ENCODE results near the gene TNNT2. TPM values are rescaled to one million over a fixed set of nuclear protein-coding genes. Genes with fewer than 3 reads are reported as not detected.

Gene TNNT2
- total and polyA plus RNA-seq, 2 donors (not counting 1 experiment from before 2014, with no cell fraction given), result not detected

DNA sequence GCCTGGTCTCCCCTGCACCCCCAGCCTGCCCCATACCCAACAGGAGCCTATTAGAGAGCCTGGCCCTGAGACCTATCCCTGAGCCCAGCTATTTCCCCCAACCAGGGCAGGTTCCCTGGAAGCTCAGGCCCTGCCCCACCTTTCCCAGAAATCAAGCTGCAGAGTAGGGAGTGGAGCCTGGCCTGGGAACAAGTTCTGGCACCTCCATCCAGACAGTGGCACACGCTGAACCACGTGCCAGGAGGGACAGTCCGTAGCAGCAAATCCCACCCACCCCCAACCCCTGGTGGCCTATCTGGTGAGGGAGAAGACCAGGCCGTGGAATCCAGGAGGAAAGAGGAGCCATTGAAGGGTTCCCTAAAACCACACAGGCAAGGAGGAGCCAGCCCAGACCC, 22.6 kb downstream of the TNNT2 start:
- TF ChIP-seq, protein P1, sequence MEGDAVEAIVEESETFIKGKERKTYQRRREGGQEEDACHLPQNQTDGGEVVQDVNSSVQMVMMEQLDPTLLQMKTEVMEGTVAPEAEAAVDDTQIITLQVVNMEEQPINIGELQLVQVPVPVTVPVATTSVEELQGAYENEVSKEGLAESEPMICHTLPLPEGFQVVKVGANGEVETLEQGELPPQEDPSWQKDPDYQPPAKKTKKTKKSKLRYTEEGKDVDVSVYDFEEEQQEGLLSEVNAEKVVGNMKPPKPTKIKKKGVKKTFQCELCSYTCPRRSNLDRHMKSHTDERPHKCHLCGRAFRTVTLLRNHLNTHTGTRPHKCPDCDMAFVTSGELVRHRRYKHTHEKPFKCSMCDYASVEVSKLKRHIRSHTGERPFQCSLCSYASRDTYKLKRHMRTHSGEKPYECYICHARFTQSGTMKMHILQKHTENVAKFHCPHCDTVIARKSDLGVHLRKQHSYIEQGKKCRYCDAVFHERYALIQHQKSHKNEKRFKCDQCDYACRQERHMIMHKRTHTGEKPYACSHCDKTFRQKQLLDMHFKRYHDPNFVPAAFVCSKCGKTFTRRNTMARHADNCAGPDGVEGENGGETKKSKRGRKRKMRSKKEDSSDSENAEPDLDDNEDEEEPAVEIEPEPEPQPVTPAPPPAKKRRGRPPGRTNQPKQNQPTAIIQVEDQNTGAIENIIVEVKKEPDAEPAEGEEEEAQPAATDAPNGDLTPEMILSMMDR (IDR thresholded peaks at IDR 0.05), result no peak
- no peak for TF ChIP-seq EZH2 (IDR thresholded peaks at IDR 0.05; ENCODE audit: borderline replicate concordance, insufficient read depth, low read depth, low read length, poor library complexity, severe bottlenecking)
- H3K4me2 ChIP-seq (replicated peaks; ENCODE audit: low read depth, low read length, poor library complexity, severe bottlenecking), result no peak overlapping the region
- no peaks in the 10 kb centered on the region for H3K9me3 ChIP-seq (ENCODE audit: control extremely low read depth in 1 of 3, control insufficient read depth in 2 of 3, insufficient read depth in 1 of 3, low read length in 2 of 3)
- Mint-ChIP-seq H3K27ac (no peak overlapping the region), H3K4me1 (no peaks in the 10 kb centered on the region), H3K4me3 (no peak overlapping the region), H3K9me3 (ENCODE audit: insufficient read depth) (no peaks in the 10 kb centered on the region), H3K27me3 (peaks cover 17% of the 10 kb centered on the region)
- ChIA-PET CTCF (no interaction called here), POLR2A (no interaction called here)
- no peak overlapping the region for H2AFZ ChIP-seq (ENCODE audit: insufficient read depth, low read depth, low read length, poor library complexity, severe bottlenecking)
- DNase-seq, result no peak
- no CpG with 5 or more reads among the region's 4 CpGs for WGBS (ENCODE audit: insufficient coverage)
- H3K4me3 ChIP-seq (ENCODE audit: control extremely low read depth in 1 of 5, extremely low read depth in 1 of 5, insufficient read depth in 1 of 5, low read depth in 2 of 5, low read length in 4 of 5), result no peak overlapping the region
- H4K20me1 ChIP-seq (ENCODE audit: control insufficient read depth, insufficient read depth, low read length, poor library complexity, severe bottlenecking), result no peaks in the 10 kb centered on the region
- H3K27ac ChIP-seq (ENCODE audit: low read length in 2 of 2), result no peak overlapping the region
- no peaks in the 10 kb centered on the region for H3K79me2 ChIP-seq (ENCODE audit: control insufficient read depth, insufficient read depth, low read length)
- intact Hi-C loops (cut with micrococcal nuclease), result no loop called here
- H3K4me1 ChIP-seq (ENCODE audit: control insufficient read depth in 2 of 2, insufficient read depth in 2 of 2, low read length in 2 of 2), result no peaks in the 10 kb centered on the region
- no peak overlapping the region for H3K9ac ChIP-seq (ENCODE audit: low read length)
- ATAC-seq (ENCODE audit: low read depth), result no peak
- no peaks in the 10 kb centered on the region for H3K36me3 ChIP-seq (replicated peaks in 1 of 2; ENCODE audit: control extremely low read depth in 1 of 2, control insufficient read depth in 1 of 2, extremely low read depth in 1 of 2, insufficient read depth in 2 of 2, low read length in 1 of 2)
- peaks cover 0 to 4% (median 0%) of the 10 kb centered on the region in 4 experiments for H3K27me3 ChIP-seq (replicated peaks in 1 of 4; ENCODE audit: control extremely low read depth in 1 of 4, control insufficient read depth in 3 of 4, insufficient read depth in 4 of 4, low read length in 3 of 4)

GRCh38 chr1:201354151-201354900, 23.2 kb downstream of the TNNT2 start:
- 74% methylated on average over 4 of the region's 9 CpGs for WGBS (ENCODE audit: insufficient coverage)
- ChIA-PET CTCF (no interaction called here), POLR2A (no interaction called here)
- no peak overlapping the region for H3K27ac ChIP-seq (ENCODE audit: low read length in 2 of 2)
- Mint-ChIP-seq H3K27ac (no peak overlapping the region), H3K4me1 (no peaks in the 10 kb centered on the region), H3K27me3 (peaks cover 20% of the 10 kb centered on the region), H3K4me3 (no peak overlapping the region), H3K9me3 (ENCODE audit: insufficient read depth) (no peaks in the 10 kb centered on the region)
- no peak overlapping the region for H3K4me3 ChIP-seq (ENCODE audit: control extremely low read depth in 1 of 5, extremely low read depth in 1 of 5, insufficient read depth in 1 of 5, low read depth in 2 of 5, low read length in 4 of 5)
- ATAC-seq (ENCODE audit: low read depth), result no peak
- H3K79me2 ChIP-seq (ENCODE audit: control insufficient read depth, insufficient read depth, low read length), result no peaks in the 10 kb centered on the region
- no peak for DNase-seq
- TF ChIP-seq, protein P1 (IDR thresholded peaks at IDR 0.05), result no peak
- TF ChIP-seq EZH2 (IDR thresholded peaks at IDR 0.05; ENCODE audit: borderline replicate concordance, insufficient read depth, low read depth, low read length, poor library complexity, severe bottlenecking), result no peak
- no peak overlapping the region for H3K4me2 ChIP-seq (replicated peaks; ENCODE audit: low read depth, low read length, poor library complexity, severe bottlenecking)
- no peaks in the 10 kb centered on the region for H3K9me3 ChIP-seq (ENCODE audit: control extremely low read depth in 1 of 3, control insufficient read depth in 2 of 3, insufficient read depth in 1 of 3, low read length in 2 of 3)
- H3K9ac ChIP-seq (ENCODE audit: low read length), result no peak overlapping the region
- H4K20me1 ChIP-seq (ENCODE audit: control insufficient read depth, insufficient read depth, low read length, poor library complexity, severe bottlenecking), result no peaks in the 10 kb centered on the region
- no peak overlapping the region for H2AFZ ChIP-seq (ENCODE audit: insufficient read depth, low read depth, low read length, poor library complexity, severe bottlenecking)
- peaks cover 0 to 4% (median 0%) of the 10 kb centered on the region in 4 experiments for H3K27me3 ChIP-seq (replicated peaks in 1 of 4; ENCODE audit: control extremely low read depth in 1 of 4, control insufficient read depth in 3 of 4, insufficient read depth in 4 of 4, low read length in 3 of 4)
- no peaks in the 10 kb centered on the region for H3K36me3 ChIP-seq (replicated peaks in 1 of 2; ENCODE audit: control extremely low read depth in 1 of 2, control insufficient read depth in 1 of 2, extremely low read depth in 1 of 2, insufficient read depth in 2 of 2, low read length in 1 of 2)
- no peaks in the 10 kb centered on the region for H3K4me1 ChIP-seq (ENCODE audit: control insufficient read depth in 2 of 2, insufficient read depth in 2 of 2, low read length in 2 of 2)
- intact Hi-C loops (cut with micrococcal nuclease), result no loop called here

Data from B cell (primary cell).